GM18951 (cell line): ENCODE measurements around the gene SEMA6B.

Experiments
- POLR2A ChIP-seq: IDR thresholded peaks from 4 replicates; pipeline ENCODE4 v1.6.1; 2011; ENCODE audit warnings: mild to moderate bottlenecking; ENCODE audit not compliant: insufficient read length, insufficient read depth; ENCODE audit errors: extremely low read depth
- in situ Hi-C: fragments of 300-500 bp; cut with MboI; formaldehyde crosslinking; loops from one replicate; pipeline ENCODE4 v1.12.0; 2022; ENCODE audit warnings: low sequenced_read_pairs, mixed read lengths, inconsistent platforms; ENCODE audit not compliant: unreplicated experiment

Gene SEMA6B

DNA sequence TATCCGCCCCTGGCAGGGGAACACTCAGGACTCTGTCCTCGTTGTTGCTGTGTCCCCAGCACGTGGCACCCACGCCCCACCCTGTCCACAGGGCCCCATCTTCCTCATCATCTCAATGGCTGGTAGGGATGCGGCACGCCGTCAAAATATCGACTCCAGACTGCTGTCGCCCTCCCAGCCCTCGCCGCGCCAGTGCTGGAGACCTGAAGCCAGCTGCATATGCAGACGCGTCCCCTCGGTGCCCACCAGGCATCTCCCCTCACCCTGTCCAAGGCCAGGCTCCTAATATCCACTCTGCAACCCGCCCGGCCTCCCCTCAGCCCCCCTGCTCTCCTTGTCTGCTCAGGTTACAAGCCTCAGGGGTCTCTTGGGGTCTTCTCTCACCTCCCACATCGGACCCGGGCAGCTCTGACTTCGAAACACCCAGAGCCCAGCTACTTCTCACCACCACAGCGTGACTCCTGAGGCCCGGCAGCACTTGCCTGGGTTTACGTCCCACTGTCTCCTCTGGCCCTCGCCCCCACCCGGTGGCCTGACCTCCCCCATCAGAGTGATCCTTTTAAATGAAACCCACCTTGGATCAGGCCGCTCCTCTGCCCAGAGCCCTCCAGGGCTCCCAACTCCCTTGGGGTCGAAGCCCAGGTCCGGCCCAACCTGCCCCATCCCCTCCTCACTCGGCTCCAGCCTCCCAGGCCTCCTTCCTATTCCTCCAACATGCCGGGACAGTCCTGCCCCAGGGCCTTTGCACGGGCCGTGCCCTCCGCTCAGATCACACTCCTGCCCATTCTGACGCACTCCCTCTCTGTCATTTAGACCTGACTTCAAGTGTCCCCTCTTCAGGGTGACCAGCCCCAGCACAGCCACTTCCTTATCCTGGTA lies 53.7 kb downstream of the SEMA6B start:
- no peak for TF ChIP-seq POLR2A
- in situ Hi-C loops = no loop called here

DNA sequence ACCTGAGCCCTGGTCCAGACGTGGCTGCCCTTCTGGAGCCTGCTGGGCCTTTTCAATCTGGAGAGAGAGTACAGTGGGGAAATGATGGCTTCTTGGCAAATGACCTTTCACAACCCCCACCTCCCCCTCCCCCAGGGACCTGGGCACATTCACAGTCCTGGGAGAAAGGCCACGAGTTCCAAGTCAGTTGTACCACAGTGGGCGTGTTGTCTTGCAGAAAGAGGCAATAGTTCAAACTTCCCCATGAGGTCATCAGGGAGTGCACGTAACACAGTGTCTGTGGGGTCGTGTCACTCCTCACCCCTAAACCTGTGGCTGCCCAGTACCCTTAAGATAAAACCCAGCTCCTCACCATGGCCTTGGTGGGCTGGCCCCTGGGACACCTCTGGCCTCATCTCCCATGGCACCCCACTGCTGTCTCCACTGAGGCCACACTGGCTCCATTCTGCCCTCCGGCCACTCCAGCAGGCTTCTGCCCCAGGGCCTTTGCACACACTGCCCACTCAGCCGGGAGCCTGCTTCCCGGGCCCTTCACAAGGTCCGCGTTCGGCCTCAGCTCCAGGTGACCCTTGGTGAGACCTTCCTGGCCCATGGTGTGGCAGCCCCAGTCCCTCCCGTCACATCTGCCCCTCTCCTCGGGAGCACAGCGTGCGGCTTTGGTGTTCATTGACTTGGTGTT lies 54.5 kb downstream of the SEMA6B start:
- no peak for TF ChIP-seq POLR2A
- in situ Hi-C loops = no loop called here

- in situ Hi-C loops = no loop called here
Observed at GRCh38 chr19:4504297-4504701, 55.2 kb downstream of the SEMA6B start.

DNA sequence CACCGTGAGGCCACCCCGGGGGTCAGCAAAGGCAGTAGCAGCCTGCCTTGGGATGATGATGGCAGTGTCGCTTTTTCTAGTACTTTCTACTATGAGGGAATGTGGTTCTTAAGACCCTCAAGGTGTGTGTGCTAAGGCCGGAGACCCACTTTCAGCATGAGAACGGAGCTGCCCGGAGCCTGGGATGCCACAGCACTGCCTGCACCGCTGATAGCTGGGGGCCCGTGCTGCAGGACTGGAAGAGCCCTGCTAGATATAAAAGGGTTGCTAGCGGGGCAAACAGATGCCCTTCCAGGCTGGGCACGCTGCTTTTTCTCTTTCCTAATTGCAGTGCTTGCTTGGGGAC lies 55.7 kb downstream of the SEMA6B start:
- in situ Hi-C loops = no loop called here
- no peak for TF ChIP-seq POLR2A

More at GRCh38 chr19:4504297-4504701, 55.2 kb downstream of the SEMA6B start:
- no peak for TF ChIP-seq POLR2A

DNA sequence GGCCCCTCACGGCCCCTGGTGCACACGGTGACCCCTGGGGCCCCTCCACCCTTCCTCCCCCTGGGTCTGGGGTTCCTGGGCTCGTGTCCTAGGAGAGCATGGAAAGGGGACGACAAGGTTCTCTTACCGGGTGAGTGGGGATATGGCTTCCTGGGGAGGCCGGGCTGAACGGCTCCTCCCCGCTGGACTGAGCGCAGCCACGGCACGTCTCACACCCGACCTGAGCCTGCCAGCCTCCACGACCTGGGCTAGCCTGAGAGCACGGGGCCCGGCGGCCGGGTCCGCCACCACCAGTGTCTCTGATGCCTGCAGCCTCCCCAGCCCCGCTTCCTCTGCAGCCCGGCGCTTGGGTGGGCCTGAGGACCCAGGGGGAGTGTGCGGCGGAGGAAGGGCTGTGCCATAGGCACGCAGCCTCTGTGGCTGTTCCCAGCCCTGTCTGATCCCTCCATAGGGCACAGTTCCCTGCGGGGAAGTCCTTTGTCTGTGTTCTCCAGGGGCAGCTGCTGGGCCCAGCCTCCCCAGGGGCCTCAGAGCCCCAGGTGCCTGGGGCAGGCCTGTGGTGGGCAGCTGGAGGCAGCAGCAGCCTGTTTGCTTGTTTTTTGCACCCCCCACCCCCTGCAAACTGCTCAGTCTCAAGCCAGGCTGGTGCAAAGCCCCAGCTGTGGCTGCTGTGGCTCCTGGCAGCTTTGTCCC lies 56.2 kb downstream of the SEMA6B start:
- TF ChIP-seq POLR2A = no peak
- in situ Hi-C loops = no loop called here

- no peak for TF ChIP-seq POLR2A
- in situ Hi-C loops = no loop called here
Observed at GRCh38 chr19:4502282-4503131, 57.0 kb downstream of the SEMA6B start.

DNA sequence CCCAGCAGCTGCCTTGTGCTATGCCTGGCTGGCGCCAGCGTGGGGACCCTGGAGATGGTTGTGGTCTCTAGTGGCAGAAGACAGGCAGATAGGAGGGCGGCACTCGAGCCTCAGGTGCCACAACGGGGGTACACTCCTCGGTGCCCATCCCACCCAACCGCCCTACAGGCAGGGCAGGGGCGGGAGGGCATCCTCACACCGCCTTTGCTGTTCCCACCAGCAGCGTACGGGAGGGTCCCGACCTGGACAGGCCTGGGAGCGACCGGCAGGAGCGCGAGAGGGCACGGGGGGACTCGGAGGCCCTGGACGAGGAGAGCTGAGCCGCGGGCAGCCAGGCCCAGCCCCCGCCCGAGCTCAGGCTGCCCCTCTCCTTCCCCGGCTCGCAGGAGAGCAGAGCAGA lies 57.8 kb downstream of the SEMA6B start:
- in situ Hi-C loops = no loop called here
- no peak for TF ChIP-seq POLR2A

DNA sequence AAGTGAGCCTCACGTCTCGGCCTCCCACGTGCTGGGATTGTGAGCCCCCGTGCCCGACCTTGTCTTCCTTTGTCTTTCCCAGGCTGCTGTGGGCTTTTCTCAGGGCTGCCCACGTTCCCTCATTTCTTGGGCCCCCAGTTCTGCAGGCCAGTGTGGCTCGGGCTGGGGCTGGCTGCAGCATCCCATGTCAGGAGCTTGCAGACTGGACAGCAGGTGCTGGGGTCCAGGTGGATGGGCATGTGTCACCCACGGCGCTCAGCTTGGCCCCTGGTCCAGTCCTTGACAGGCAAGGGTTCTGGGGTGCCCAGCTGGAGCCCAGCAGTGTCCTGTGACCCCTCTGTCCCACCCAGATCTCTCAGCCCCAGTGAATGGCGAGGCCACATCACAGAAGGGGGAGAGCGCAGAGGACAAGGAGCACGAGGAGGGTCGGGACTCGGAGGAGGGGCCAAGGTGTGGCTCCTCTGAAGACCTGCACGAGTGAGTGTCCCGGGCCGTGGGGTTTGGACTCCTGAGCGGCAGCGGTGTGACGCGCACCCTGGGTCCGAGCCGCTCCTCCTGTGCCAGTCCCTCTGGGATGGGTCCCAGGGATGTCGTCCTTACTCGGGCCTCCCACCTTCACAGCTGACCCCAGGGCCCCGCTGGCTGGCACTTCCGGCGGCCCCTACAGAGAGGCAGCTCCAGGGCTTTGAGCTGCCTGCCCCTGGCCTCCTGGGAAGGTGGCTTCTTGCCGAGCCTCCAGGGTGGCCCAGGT lies 58.5 kb downstream of the SEMA6B start:
- TF ChIP-seq POLR2A = no peak
- in situ Hi-C loops = no loop called here

DNA sequence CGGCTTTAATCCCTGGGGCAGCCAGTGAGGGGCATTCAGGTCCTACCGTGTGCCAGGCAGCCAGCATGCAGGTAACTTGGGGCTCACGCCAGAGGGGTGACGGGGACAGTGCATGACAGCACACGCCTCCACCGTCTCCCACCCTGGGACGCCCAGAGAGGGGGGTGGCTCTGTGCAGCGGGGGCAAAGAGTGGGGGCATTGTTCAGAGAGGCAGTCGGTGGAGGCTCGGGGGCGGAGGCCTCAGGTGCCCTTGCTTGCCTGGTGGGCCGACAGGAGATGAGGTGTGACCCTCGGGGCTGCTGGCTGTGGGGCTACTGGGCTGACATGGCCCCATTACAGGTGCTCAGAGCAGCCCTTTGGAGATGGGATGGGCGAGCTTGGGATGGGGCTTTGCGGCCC lies 59.6 kb downstream of the SEMA6B start:
- in situ Hi-C loops = no loop called here
- no peak for TF ChIP-seq POLR2A

- in situ Hi-C loops = no loop called here
- TF ChIP-seq POLR2A = no peak
Observed at GRCh38 chr19:4499318-4499717, 60.2 kb downstream of the SEMA6B start.

GRCh38 chr19:4498694-4499093 lies 60.8 kb downstream of the SEMA6B start:
- no peak for TF ChIP-seq POLR2A
- in situ Hi-C loops = no loop called here

DNA sequence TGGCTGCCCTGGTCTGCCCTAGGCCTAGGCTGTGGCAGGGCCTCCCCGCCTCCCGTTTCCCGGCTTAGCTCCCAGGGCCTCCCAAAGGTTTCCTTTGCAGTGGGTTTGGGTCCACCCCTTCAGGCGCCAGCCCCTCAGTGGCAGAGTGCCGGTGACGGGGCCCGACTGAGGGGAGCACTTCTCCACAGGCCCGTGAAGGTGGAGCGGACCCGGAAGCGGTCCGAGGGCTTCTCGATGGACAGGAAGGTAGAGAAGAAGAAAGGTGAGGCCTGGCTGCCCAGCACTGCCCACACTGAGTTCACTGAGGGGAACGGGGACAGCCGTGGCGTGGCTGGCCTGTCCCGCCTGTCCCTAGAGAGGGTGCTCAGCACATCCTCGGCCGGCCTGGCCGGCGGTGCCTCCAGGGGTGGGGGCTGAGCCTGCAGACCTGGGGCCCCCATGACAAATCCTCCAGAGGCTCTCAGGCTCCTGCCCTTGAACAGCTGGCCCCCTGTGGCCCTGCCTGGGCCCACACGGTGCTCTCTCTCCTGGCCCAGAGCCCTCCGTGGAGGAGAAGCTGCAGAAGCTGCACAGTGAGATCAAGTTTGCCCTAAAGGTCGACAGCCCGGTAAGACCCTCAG lies 61.6 kb downstream of the SEMA6B start:
- in situ Hi-C loops = no loop called here
- no peak for TF ChIP-seq POLR2A

- in situ Hi-C loops = no loop called here
- no peak for TF ChIP-seq POLR2A
Observed at GRCh38 chr19:4496304-4496703, 63.2 kb downstream of the SEMA6B start.
